Smooth muscle cell (in vitro differentiated cells): ENCODE results near the gene PEX26. TPM values are rescaled to one million over a fixed set of nuclear protein-coding genes. Genes with fewer than 3 reads are reported as not detected.
A peak's percentile ranks its signal among the peaks of the same experiment; 100 is the strongest.
"Not testable (repeated sequence)": the region's sequence is repeated elsewhere in the genome, so short reads cannot be mapped to it uniquely, and the experiment has no call there.

Experiments
- DNase-seq: peaks from one replicate; lab custom pipeline; 2025; ENCODE audit not compliant: unreplicated experiment; lab: John Stamatoyannopoulos, UW
- H2AFZ ChIP-seq: fragments of 200-600 bp; sonication (generic); 2 replicates; pipeline ENCODE4 v1.6.0; 2016; ENCODE audit warnings: antibody characterized with exemption, low read depth, mild to moderate bottlenecking
- H3F3A ChIP-seq: fragments of 200-600 bp; sonication (generic); 2 replicates; pipeline ENCODE4 v1.6.0; 2017; ENCODE audit warnings: antibody characterized with exemption, low read depth
- H3K27ac ChIP-seq: fragments of 200-600 bp; sonication (generic); 2 replicates; pipeline ENCODE4 v1.5.1; 2016; ENCODE audit warnings: low read depth, mild to moderate bottlenecking
- H3K27me3 ChIP-seq: fragments of 200-600 bp; sonication (generic); 2 replicates; pipeline ENCODE4 v1.6.1; 2016; ENCODE audit warnings: low read depth, mild to moderate bottlenecking
- H3K36me3 ChIP-seq: fragments of 200-600 bp; sonication (generic); 2 replicates; pipeline ENCODE4 v1.5.1; 2016; ENCODE audit warnings: low read depth
- H3K4me1 ChIP-seq: fragments of 200-600 bp; sonication (generic); 2 replicates; pipeline ENCODE4 v1.5.1; 2016; ENCODE audit warnings: low read depth
- H3K4me2 ChIP-seq: fragments of 200-600 bp; sonication (generic); 2 replicates; pipeline ENCODE4 v1.6.0; 2016; ENCODE audit warnings: mild to moderate bottlenecking
- H3K4me3 ChIP-seq: fragments of 200-600 bp; sonication (generic); 2 replicates; pipeline ENCODE4 v1.5.1; 2016; ENCODE audit warnings: mild to moderate bottlenecking
- H3K79me2 ChIP-seq: fragments of 200-600 bp; sonication (generic); 2 replicates; pipeline ENCODE4 v1.6.0; 2016; ENCODE audit warnings: low read depth, mild to moderate bottlenecking
- H3K9ac ChIP-seq: fragments of 200-600 bp; sonication (generic); 2 replicates; pipeline ENCODE4 v1.6.0; 2016; ENCODE audit warnings: low read depth
- H3K9me3 ChIP-seq: fragments of 200-600 bp; sonication (generic); replicated peaks from 2 replicates; pipeline ENCODE4 v1.5.1; 2016; ENCODE audit warnings: low read depth
- H4K20me1 ChIP-seq: fragments of 200-600 bp; sonication (generic); 2 replicates; pipeline ENCODE4 v1.6.0; 2016; ENCODE audit warnings: low read depth
- WGBS: methylation state at CpG from one replicate; pipeline ENCODE4 v1.1.7; 2016; ENCODE audit warnings: low lambda C conversion rate; 5-methylcytosine and 5-hydroxymethylcytosine counted together
- polyA plus RNA-seq: library from polyadenylated mRNA; unstranded; fragments of >200 nt; fragmentation: Nextera tagmentation; extraction: Ambion mirVana; gene quantifications from 2 replicates; pipeline ENCODE4 v1.2.1, GENCODE V29; 2016
- total RNA-seq: library from RNA; depleted of rRNA; stranded (reverse); fragments of >200 nt; gene quantifications from 2 replicates; pipeline ENCODE4 v1.2.3, GENCODE V29; 2014
- TF ChIP-seq, protein P1 (sequence below): fragments of 200-600 bp; sonication (generic); IDR thresholded peaks from 2 replicates; pipeline ENCODE4 v1.5.1; 2017; ENCODE audit warnings: borderline replicate concordance, mild to moderate bottlenecking, antibody characterized with exemption; ENCODE audit not compliant: insufficient read depth, poor library complexity, severe bottlenecking

PEX26 gene
- total and polyA plus RNA-seq, 2 experiments from 2014 or later: 4.3 to 15.3 TPM

GRCh38 chr22:18050065-18050464 lies 27.7 kb upstream of the PEX26 start:
- TF ChIP-seq, protein P1, sequence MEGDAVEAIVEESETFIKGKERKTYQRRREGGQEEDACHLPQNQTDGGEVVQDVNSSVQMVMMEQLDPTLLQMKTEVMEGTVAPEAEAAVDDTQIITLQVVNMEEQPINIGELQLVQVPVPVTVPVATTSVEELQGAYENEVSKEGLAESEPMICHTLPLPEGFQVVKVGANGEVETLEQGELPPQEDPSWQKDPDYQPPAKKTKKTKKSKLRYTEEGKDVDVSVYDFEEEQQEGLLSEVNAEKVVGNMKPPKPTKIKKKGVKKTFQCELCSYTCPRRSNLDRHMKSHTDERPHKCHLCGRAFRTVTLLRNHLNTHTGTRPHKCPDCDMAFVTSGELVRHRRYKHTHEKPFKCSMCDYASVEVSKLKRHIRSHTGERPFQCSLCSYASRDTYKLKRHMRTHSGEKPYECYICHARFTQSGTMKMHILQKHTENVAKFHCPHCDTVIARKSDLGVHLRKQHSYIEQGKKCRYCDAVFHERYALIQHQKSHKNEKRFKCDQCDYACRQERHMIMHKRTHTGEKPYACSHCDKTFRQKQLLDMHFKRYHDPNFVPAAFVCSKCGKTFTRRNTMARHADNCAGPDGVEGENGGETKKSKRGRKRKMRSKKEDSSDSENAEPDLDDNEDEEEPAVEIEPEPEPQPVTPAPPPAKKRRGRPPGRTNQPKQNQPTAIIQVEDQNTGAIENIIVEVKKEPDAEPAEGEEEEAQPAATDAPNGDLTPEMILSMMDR: no peak
- Histone ChIP-seq H4K20me1 (no peaks in the 10 kb centered on the region), H3K27ac (no peak overlapping the region), H3F3A (no peaks in the 10 kb centered on the region), H2AFZ (peak overlapping the region; percentile 2), H3K36me3 (no peaks in the 10 kb centered on the region), H3K4me3 (no peak overlapping the region), H3K27me3 (no peaks in the 10 kb centered on the region), H3K9me3 (no peaks in the 10 kb centered on the region), H3K4me1 (no peaks in the 10 kb centered on the region), H3K9ac (no peak overlapping the region), H3K79me2 (no peaks in the 10 kb centered on the region), H3K4me2 (no peak overlapping the region)
- WGBS: 68% methylated on average over 5 of the region's 5 CpGs
- DNase-seq: no peak

DNA sequence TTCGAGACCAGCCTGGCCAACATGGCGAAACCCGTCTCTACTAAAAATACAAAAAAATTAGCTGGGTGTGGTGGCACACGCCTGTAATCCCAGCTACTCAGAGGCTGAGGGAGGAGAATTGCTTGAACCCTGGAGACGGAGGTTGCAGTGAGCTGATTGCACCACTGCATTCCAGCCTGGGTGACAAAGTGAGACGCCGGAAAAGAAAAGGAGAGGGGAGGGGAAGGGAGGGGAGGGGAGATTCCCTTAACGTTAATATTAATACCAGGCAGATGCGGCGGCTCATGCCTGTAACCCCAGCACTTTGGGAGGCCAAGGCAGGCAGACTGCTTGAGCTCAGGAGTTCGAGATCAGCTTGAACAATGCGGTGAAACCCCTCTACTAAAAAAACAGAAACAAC lies 26.7 kb upstream of the PEX26 start:
- not testable (repeated sequence) for H3K9ac ChIP-seq, H3K27me3 ChIP-seq, H4K20me1 ChIP-seq, DNase-seq, H3K36me3 ChIP-seq, H2AFZ ChIP-seq, H3K4me3 ChIP-seq, H3K79me2 ChIP-seq, H3F3A ChIP-seq, H3K27ac ChIP-seq, H3K4me2 ChIP-seq, H3K9me3 ChIP-seq, H3K4me1 ChIP-seq
- WGBS: 84% methylated on average over 10 of the region's 12 CpGs

DNA sequence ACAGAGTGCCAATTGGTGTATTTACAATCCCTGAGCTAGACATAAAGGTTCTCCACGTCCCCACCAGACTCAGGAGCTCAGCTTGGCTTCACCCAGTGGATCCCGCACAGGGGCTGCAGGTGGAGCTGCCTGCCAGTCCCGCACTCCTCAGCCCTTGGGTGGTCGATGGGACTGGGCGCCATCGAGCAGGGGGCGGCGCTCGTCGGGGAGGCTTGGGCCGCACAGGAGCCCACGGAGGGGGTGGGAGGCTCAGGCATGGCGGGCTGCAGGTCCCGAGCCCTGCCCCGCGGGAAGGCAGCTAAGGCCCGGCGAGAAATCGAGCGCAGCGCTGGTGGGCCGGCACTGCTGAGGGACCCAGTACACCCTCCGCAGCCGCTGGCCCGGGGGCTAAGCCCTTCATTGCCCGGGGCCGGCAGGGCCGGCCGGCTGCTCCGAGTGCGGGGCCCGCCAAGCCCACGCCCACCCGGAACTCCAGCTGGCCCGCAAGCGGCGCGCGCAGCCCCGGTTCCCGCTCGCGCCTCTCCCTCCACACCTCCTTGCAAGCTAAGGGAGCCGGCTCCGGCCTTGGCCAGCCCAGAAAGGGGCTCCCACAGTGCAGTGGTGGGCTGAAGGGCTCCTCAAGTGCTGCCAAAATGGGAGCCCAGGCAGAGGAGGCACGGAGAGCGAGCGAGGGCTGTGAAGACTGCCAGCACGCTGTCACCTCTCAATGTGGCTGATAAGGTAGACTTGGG lies 24.4 kb upstream of the PEX26 start:
- H3K4me3 ChIP-seq, H3K4me1 ChIP-seq, H4K20me1 ChIP-seq, H3K27me3 ChIP-seq, H3K79me2 ChIP-seq, DNase-seq, H3K4me2 ChIP-seq, H3K27ac ChIP-seq, H3K36me3 ChIP-seq, H2AFZ ChIP-seq, H3F3A ChIP-seq, H3K9me3 ChIP-seq, H3K9ac ChIP-seq: not testable (repeated sequence)
- 96% methylated on average over 38 of the region's 49 CpGs for WGBS

DNA sequence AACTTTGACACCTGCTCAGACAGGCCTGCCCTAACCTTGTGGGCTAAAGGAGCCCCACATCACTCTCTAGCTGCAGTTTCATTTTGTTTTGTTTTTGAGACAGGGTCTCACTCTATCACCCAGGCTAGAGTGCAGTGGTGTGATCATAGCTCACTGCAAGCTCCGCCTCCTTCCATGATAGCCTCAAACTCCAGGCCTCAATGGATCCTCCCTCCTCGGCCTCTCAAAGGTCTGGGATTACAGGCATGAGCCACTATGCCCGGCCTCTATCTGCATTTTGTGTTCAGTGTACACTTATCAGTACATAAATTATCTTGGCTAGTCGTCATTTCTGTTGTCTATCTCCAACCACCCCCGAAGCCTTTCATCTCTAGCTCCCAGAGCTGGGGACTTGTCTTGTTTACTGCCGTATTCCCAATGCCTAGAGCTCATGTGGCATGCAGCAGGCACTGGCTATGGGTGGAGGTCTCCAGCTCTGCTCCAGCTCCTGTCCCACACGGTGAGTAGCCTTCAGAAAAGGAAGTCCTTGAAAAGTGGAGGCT lies 22.1 kb upstream of the PEX26 start:
- Histone ChIP-seq H3K27me3 (no peaks in the 10 kb centered on the region), H3K79me2 (no peaks in the 10 kb centered on the region), H3K4me2 (no peak overlapping the region), H4K20me1 (no peaks in the 10 kb centered on the region), H3K27ac (peak overlapping the region; percentile 90), H3K36me3 (no peaks in the 10 kb centered on the region), H3F3A (no peaks in the 10 kb centered on the region), H3K4me3 (no peak overlapping the region), H3K9ac (no peak overlapping the region), H3K4me1 (peaks cover 4% of the 10 kb centered on the region), H3K9me3 (no peaks in the 10 kb centered on the region), H2AFZ (peak overlapping the region; percentile 6)
- TF ChIP-seq, protein P1: no peak
- no peak for DNase-seq
- WGBS: 35% methylated on average over 7 of the region's 7 CpGs
